H1 (cell line): Measurements from ENCODE around the gene ZDHHC5. TPM values are rescaled to one million over a fixed set of nuclear protein-coding genes. Genes with fewer than 3 reads are reported as not detected.

Source experiments
- BCL11A ChIP-seq, 2 experiments: IDR thresholded peaks; one replicate each; pipeline ENCODE4 v1.6.1; 2011; ENCODE audit warnings: low read depth in 2 of 2, low read length in 2 of 2, mild to moderate bottlenecking in 2 of 2
- GABPA ChIP-seq: IDR thresholded peaks from 2 replicates; pipeline ENCODE4 v1.6.1; 2011; ENCODE audit warnings: mild to moderate bottlenecking, low read length, moderate library complexity, borderline replicate concordance; ENCODE audit not compliant: insufficient read depth
- GTF2F1 ChIP-seq: IDR thresholded peaks from 2 replicates; pipeline ENCODE4 v1.6.1; 2012; ENCODE audit warnings: low read depth, low read length, improper control_type of control experiment, borderline replicate concordance
- POLR2A ChIP-seq, 2 experiments: IDR thresholded peaks; 1 replicate in 1 of 2; 2 replicates in 1 of 2; pipeline ENCODE4 v1.6.1; 2011; ENCODE audit warnings: low read depth in 2 of 2, low read length in 2 of 2, mild to moderate bottlenecking in 2 of 2; ENCODE audit errors: control extremely low read depth in 1 of 2
- RFX5 ChIP-seq: IDR thresholded peaks from 2 replicates; pipeline ENCODE4 v1.6.1; 2011; ENCODE audit warnings: low read depth, low read length, improper control_type of control experiment, borderline replicate concordance
- SIN3A ChIP-seq, 2 experiments: IDR thresholded peaks in 1 of 2; conservative IDR thresholded peaks in 1 of 2; 2 replicates each; pipeline ENCODE4 v1.6.1; 2011 to 2012; ENCODE audit warnings: low read length in 2 of 2, improper control_type of control experiment in 1 of 2, low read depth in 1 of 2, mild to moderate bottlenecking in 1 of 2
- TAF1 ChIP-seq: IDR thresholded peaks from 2 replicates; pipeline ENCODE4 v1.6.1; 2011; ENCODE audit warnings: mild to moderate bottlenecking, low read depth, low read length
- TBP ChIP-seq: IDR thresholded peaks from 2 replicates; pipeline ENCODE4 v1.6.1; 2011; ENCODE audit warnings: low read depth, low read length, improper control_type of control experiment
- YY1 ChIP-seq: IDR thresholded peaks from 2 replicates; pipeline ENCODE4 v1.6.1; 2011; ENCODE audit warnings: low read depth, mild to moderate bottlenecking, low read length
- polyA plus RNA-seq, 7 experiments: library from polyadenylated mRNA; depleted of rRNA in 3 of 7; stranded (reverse) in 5 of 7; unstranded in 2 of 7; fragments of >200 nt in 5 of 7; fragments of 200-250 nt in 2 of 7; gene quantifications; 1 replicate in 5 of 7; 2 replicates in 1 of 7; 4 replicates in 1 of 7; pipeline versions ENCODE4 v1.2.1 to v1.2.3, GENCODE V29; 2011 to 2013; ENCODE audit warnings: missing spikeins in 2 of 7, mixed read lengths in 2 of 7
- total RNA-seq: library from RNA; stranded (reverse); fragmentation: NEBNext Ultra II Directional; extraction: Animal tissue kit (Norgen Biotek cat#: 25700); gene quantifications from 2 replicates; pipeline ENCODE4 v1.2.1, GENCODE V29; 2021

Gene ZDHHC5
- total and polyA plus RNA-seq, 2 of the 8 experiments (the other 6 are each of a cell fraction or from before 2014, with no cell fraction given) = 40.0 to 56.3 TPM

DNA sequence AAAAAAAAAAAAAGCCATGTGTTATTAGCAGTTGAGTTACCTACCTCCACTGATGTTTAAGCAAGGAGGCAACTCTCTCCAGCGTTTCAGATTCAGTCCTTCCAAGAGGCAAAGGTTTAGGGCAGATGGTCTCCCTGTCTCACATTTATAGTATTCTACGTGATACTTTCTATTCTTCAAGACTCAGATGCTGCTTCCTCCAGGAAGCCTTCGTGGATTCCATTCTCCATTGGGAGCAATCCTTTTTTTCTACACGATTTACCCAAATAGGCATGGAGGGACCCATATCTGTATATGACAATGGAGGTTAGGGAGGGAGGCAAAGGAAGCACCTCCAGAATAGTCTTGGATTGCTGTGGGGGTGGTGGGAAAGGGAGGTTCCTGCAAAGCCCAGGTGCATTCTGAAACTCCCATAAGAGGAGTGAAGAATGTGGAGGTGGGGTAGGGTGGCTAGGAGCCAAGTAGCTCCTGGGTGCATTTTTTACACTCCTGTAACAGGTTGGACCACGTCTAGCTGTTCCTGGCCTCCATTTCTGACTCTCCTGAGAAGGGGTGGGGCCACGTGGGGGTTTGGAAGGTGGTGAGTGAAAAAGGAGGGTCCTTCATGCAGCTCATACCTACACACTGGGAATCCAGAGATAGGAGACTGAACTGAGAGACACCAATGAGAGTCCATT is 34.4 kb upstream of the ZDHHC5 start (continued):
- TF ChIP-seq YY1 (no peak), RFX5 (no peak), POLR2A (IDR thresholded peaks at IDR 0.05; ENCODE audit: control extremely low read depth in 1 of 2, low read depth in 2 of 2, low read length in 2 of 2) (no peak), SIN3A (conservative IDR thresholded peaks at IDR 0.05 in 1 of 2, IDR thresholded peaks at IDR 0.05 in 1 of 2; ENCODE audit: low read depth in 1 of 2, low read length in 2 of 2) (no peak), GABPA (no peak), TAF1 (no peak), BCL11A (IDR thresholded peaks at IDR 0.05; ENCODE audit: low read depth in 2 of 2, low read length in 2 of 2) (no peak), TBP (no peak), GTF2F1 (no peak)
- TF ChIP-seq, all 59 proteins: peak for 0
